A549 treated with DMSO at 1 μM for 4 hours (cell line): ENCODE results near the gene BLM. TPM values are rescaled to one million over a fixed set of nuclear protein-coding genes. Genes with fewer than 3 reads are reported as not detected.

Experiments used
- total RNA-seq: library from RNA; stranded (reverse); fragments of 200-300 nt; extraction: Qiagen RNA extraction; gene quantifications from 5 replicates; pipeline ENCODE4 v1.2.3, GENCODE V29; 2022; ENCODE audit warnings: low read depth

BLM gene
- total RNA-seq, result 12.1 to 15.5 TPM (median 12.4 TPM) in 5 replicates

DNA sequence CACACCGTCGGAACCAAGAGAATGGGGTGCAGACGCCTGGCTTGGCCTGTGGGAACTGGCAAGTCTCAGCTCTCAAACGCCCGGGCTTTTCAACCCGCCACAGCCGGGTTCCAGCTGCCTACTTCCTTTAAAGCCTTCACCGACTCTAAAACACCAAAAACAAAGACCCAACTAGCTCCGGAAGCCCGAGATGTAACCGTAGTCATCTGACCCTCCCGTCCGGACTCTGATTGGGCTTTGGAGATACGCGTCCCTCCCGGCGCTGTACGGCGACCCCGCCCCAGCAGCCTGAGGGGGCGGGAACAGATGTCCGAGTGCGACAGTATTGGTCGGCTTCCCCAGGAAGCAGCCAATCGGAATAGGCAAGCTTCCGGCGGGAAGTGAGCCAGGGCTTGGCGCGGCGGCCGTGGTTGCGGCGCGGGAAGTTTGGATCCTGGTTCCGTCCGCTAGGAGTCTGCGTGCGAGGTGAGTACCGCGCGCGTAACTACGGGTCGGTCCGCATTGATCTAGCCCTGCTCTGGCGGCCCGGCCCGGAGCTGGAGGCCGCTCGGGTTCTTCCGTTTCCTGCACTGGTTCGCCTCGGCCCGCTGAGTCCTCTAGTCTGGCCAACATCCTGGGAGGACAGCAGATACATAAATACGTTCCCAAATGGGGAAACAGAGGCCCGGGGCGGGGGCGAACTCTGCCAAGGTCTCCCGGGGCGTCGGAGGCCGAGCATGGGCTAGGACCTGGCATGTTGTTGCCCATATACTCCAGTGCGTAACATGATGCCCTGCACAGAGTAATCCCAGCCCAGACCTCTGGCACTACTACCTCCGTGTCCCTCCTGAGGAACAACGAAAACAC lies at the start of gene BLM:
Gene BLM (plus strand): TSS at position 371 of the 846 bp plus-strand sequence. CDS start 30,047 bp downstream, outside the sequence.

Other genes with a start within 250 kb of the BLM start
- gene CRTC3, start 187.4 kb upstream of the BLM start, total RNA-seq, result 22.3 to 26.2 TPM (median 26.0 TPM) in 5 replicates
- 47.3 to 60.2 TPM (median 51.6 TPM) in 5 replicates for gene FURIN, start 151.2 kb downstream of the BLM start, total RNA-seq
- 0.69 to 0.88 TPM (median 0.71 TPM) in 5 replicates for gene FES, start 167.2 kb downstream of the BLM start, total RNA-seq
- 27.5 to 32.0 TPM (median 30.1 TPM) in 5 replicates for gene MAN2A2, start 186.0 kb downstream of the BLM start, total RNA-seq
- gene HDDC3, start 215.2 kb downstream of the BLM start, total RNA-seq, result 31.9 to 34.3 TPM (median 32.7 TPM) in 5 replicates
- gene UNC45A, start 217.9 kb downstream of the BLM start, total RNA-seq, result 57.3 to 63.7 TPM (median 57.7 TPM) in 5 replicates
- 25.3 to 40.0 TPM (median 33.0 TPM) in 5 replicates for gene RCCD1, start 237.5 kb downstream of the BLM start, total RNA-seq